ACC112 (cell line): ENCODE results near the gene FRMD5.
"Not testable (repeated sequence)": the region's sequence is repeated elsewhere in the genome, so short reads cannot be mapped to it uniquely, and the experiment has no call there.

ENCODE experiments used
- H2AFZ ChIP-seq: fragments of 200-600 bp; sonication (generic); one replicate; pipeline ENCODE4 v1.6.0; 2017; ENCODE audit warnings: antibody characterized with exemption, low read length; ENCODE audit not compliant: unreplicated experiment
- H3K27ac ChIP-seq: fragments of 200-600 bp; sonication (generic); 2 replicates; pipeline ENCODE4 v1.5.1; 2014; ENCODE audit warnings: low read depth, mild to moderate bottlenecking, antibody characterized with exemption, low read length, moderate library complexity
- H3K27me3 ChIP-seq: fragments of 200-600 bp; sonication (generic); 2 replicates; pipeline ENCODE4 v1.6.1; 2014; ENCODE audit warnings: mild to moderate bottlenecking, antibody characterized with exemption, low read length, moderate library complexity, mixed read lengths; ENCODE audit not compliant: insufficient read depth
- H3K36me3 ChIP-seq: fragments of 200-600 bp; sonication (generic); 2 replicates; pipeline ENCODE4 v1.6.1; 2016; ENCODE audit warnings: mild to moderate bottlenecking, antibody characterized with exemption, low read length, moderate library complexity, mixed read lengths; ENCODE audit not compliant: insufficient read depth
- H3K4me1 ChIP-seq: fragments of 200-600 bp; sonication (generic); one replicate; pipeline ENCODE4 v1.6.1; 2016; ENCODE audit warnings: low read length, mixed read lengths; ENCODE audit not compliant: insufficient read depth, unreplicated experiment, control insufficient read depth
- H3K4me3 ChIP-seq: fragments of 200-600 bp; sonication (generic); 2 replicates; pipeline ENCODE4 v1.5.1; 2014; ENCODE audit warnings: mild to moderate bottlenecking, low read depth, low read length
- H3K79me2 ChIP-seq: fragments of 200-600 bp; sonication (generic); one replicate; pipeline ENCODE4 v1.6.0; 2016; ENCODE audit warnings: low read length; ENCODE audit not compliant: control insufficient read depth, unreplicated experiment, insufficient read depth

FRMD5 gene

GRCh38 chr15:44035781-44036699 lies 159.0 kb downstream of the FRMD5 start:
- Histone ChIP-seq H3K4me1 (peaks cover 28% of the 10 kb centered on the region), H3K27me3 (no peaks in the 10 kb centered on the region)

GRCh38 chr15:44034933-44035624 lies 160.0 kb downstream of the FRMD5 start:
- peak overlapping the region; percentile 95 for H3K27ac ChIP-seq
- H3K4me1 ChIP-seq: peaks cover 34% of the 10 kb centered on the region
- no peaks in the 10 kb centered on the region for H3K27me3 ChIP-seq
- no peak overlapping the region for H2AFZ ChIP-seq
- H3K36me3 ChIP-seq: no peaks in the 10 kb centered on the region
- peak overlapping the region; percentile 31; the same call in 1 of the 2 replicates for H3K4me3 ChIP-seq
- no peaks in the 10 kb centered on the region for H3K79me2 ChIP-seq

More at GRCh38 chr15:44035781-44036699, 159.0 kb downstream of the FRMD5 start:
- Histone ChIP-seq H3K79me2 (no peaks in the 10 kb centered on the region), H3K4me3 (no peak overlapping the region), H3K36me3 (no peaks in the 10 kb centered on the region), H3K27ac (peak overlapping the region; percentile 95; the same call in 1 of the 2 replicates), H2AFZ (no peak overlapping the region)

GRCh38 chr15:44034334-44034733 lies 160.7 kb downstream of the FRMD5 start:
- Histone ChIP-seq H3K4me3 (peak overlapping the region; percentile 46; the same call in 1 of the 2 replicates), H3K27me3 (no peaks in the 10 kb centered on the region), H2AFZ (no peak overlapping the region), H3K79me2 (no peaks in the 10 kb centered on the region), H3K27ac (peak overlapping the region; percentile 95), H3K36me3 (no peaks in the 10 kb centered on the region), H3K4me1 (peaks cover 41% of the 10 kb centered on the region)

GRCh38 chr15:44033894-44034293 lies 161.2 kb downstream of the FRMD5 start:
- Histone ChIP-seq H3K4me3 (peak overlapping the region; percentile 46; the same call in 1 of the 2 replicates), H3K4me1 (peaks cover 45% of the 10 kb centered on the region), H3K27ac (peak overlapping the region; percentile 95), H3K36me3 (no peaks in the 10 kb centered on the region), H2AFZ (peak overlapping the region; percentile 27), H3K27me3 (no peaks in the 10 kb centered on the region), H3K79me2 (no peaks in the 10 kb centered on the region)

GRCh38 chr15:44032820-44033219 lies 162.3 kb downstream of the FRMD5 start:
- peaks cover 56% of the 10 kb centered on the region for H3K4me1 ChIP-seq
- H3K4me3 ChIP-seq, H3K27me3 ChIP-seq, H3K79me2 ChIP-seq, H3K27ac ChIP-seq, H3K36me3 ChIP-seq, H2AFZ ChIP-seq: not testable (repeated sequence)

GRCh38 chr15:44029940-44030568 lies 165.0 kb downstream of the FRMD5 start:
- H3K79me2 ChIP-seq: no peaks in the 10 kb centered on the region
- peaks cover 46% of the 10 kb centered on the region for H3K4me1 ChIP-seq
- H3K4me3 ChIP-seq: no peak overlapping the region
- no peaks in the 10 kb centered on the region for H3K27me3 ChIP-seq
- peak overlapping the region; percentile 53 for H2AFZ ChIP-seq
- H3K27ac ChIP-seq: peak overlapping the region; percentile 50
- H3K36me3 ChIP-seq: no peaks in the 10 kb centered on the region

GRCh38 chr15:44029003-44029402 lies 166.1 kb downstream of the FRMD5 start:
- Histone ChIP-seq H3K4me3 (no peak overlapping the region), H3K36me3 (no peaks in the 10 kb centered on the region), H3K4me1 (peaks cover 42% of the 10 kb centered on the region), H2AFZ (peak overlapping the region; percentile 10), H3K79me2 (no peaks in the 10 kb centered on the region), H3K27ac (peak overlapping the region; percentile 50), H3K27me3 (no peaks in the 10 kb centered on the region)

GRCh38 chr15:44028349-44028748 lies 166.7 kb downstream of the FRMD5 start:
- no peaks in the 10 kb centered on the region for H3K79me2 ChIP-seq
- H2AFZ ChIP-seq: peak overlapping the region; percentile 10
- peak overlapping the region; percentile 50; the same call in 1 of the 2 replicates for H3K27ac ChIP-seq
- no peaks in the 10 kb centered on the region for H3K27me3 ChIP-seq
- no peak overlapping the region for H3K4me3 ChIP-seq
- no peaks in the 10 kb centered on the region for H3K36me3 ChIP-seq
- H3K4me1 ChIP-seq: peaks cover 43% of the 10 kb centered on the region

- no peak overlapping the region for H3K4me3 ChIP-seq
- H3K4me1 ChIP-seq: peaks cover 36% of the 10 kb centered on the region
- no peaks in the 10 kb centered on the region for H3K79me2 ChIP-seq
- no peak overlapping the region for H3K27ac ChIP-seq
- H2AFZ ChIP-seq: no peak overlapping the region
- H3K36me3 ChIP-seq: no peaks in the 10 kb centered on the region
- H3K27me3 ChIP-seq: no peaks in the 10 kb centered on the region
Observed at GRCh38 chr15:44024155-44024554, 170.9 kb downstream of the FRMD5 start.

- no peaks in the 10 kb centered on the region for H3K79me2 ChIP-seq
Observed at GRCh38 chr15:44023176-44023575, 171.9 kb downstream of the FRMD5 start.

More at GRCh38 chr15:44023176-44023575, 171.9 kb downstream of the FRMD5 start:
- Histone ChIP-seq H3K4me3 (no peak overlapping the region), H3K4me1 (peaks cover 26% of the 10 kb centered on the region), H2AFZ (no peak overlapping the region), H3K27me3 (no peaks in the 10 kb centered on the region), H3K27ac (peak overlapping the region; percentile 24; the same call in 1 of the 2 replicates), H3K36me3 (no peaks in the 10 kb centered on the region)
